ENCODE measurements around the gene CNOT1. TPM values are rescaled to one million over a fixed set of nuclear protein-coding genes. Genes with fewer than 3 reads are reported as not detected.
"Not testable (repeated sequence)": the region's sequence is repeated elsewhere in the genome, so short reads cannot be mapped to it uniquely, and the experiment has no call there.

CNOT1 gene
- polyA plus RNA-seq, 3 donors = 43.0 to 55.1 (median 43.2) TPM

DNA sequence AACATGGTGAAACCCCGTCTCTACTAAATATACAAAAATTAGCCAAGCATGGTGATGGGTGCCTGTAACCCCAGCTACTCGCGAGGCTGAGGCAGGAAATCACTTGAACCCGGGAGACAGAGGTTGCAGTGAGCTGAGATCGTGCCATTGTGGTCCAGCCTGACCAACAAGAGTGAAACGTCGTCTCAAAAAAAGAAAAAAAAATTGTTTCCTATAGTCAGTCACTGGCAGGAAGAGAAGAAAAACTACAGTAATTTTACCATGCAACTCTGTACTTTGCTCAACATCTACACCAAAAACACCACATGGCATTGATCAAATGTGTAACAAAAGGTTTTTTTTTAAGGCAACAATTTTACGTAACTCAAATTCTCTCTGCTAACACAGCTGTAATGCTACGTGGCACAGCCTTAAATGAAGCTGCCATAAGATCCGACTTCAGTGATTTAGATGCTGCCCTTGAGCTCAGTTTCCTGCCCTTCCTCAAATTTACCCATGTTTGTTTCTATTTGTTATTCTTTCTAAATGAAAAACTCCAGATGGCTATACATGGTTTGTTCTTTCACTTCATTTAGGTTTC lies 40.2 kb downstream of the CNOT1 start:
- 71 to 82% (median 77%) methylated on average over 10 of the region's 10 CpGs for WGBS, 3 donors
- no peak overlapping the region for H3K27ac ChIP-seq (ENCODE audit: low read depth, low read length)

DNA sequence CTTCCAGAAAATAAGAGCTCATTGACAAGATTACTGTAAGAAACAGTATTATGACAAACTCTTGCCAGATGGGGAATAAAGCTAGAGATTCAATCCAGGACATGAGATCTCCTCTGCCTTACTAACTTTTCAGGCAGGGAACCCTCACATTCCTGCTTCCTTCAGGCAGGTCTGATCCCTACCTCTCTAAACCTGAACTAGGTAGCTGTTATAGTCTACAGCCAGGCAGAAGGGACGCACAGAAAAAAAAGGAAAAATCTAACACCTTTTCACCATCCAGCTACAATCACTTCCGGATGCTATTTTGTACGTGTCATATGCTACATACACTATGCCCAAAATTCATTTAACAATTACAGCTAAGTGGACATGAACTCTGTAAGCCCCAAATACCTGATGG lies 41.2 kb downstream of the CNOT1 start:
- 82 to 95% (median 92%) methylated on average over 3 of the region's 3 CpGs for WGBS, 3 donors
- no peak overlapping the region for H3K27ac ChIP-seq (ENCODE audit: low read depth, low read length)

DNA sequence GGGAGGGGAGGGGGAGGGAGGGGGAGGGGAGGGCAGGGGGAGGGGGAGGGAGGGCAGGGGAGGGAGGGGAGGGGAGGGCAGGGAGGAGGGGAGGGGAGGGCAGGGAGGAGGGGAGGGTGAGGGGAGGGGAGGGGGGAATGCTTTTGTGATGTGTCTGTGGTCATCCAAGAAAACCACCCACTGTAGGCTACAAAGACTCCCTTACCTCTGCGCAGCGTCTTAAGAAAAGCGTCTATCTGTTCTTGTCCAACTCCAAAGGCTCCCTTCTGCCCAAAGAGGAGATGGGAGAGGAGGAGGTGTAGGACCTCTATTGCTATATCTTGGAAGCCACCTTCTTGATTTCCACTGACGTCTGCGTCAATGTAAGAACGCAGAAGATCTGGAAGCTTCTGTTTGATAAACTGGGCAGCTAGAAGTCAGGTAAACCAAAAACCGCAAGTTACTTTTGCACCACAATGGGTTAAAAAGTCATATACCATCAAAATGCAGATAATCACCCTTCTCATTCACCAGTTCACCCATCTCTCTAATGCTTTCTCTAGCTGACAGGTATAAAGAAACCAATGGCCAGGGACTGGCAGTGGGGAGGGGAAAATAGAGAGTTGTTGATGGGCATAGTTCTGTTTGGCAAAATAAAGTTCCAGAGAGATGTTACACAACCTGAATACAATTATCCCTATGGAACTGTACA lies 43.1 kb downstream of the CNOT1 start:
- 92 to 94% (median 94%) methylated on average over 7 of the region's 7 CpGs for WGBS, 3 donors
- H3K27ac ChIP-seq (ENCODE audit: low read depth, low read length) = no peak overlapping the region

DNA sequence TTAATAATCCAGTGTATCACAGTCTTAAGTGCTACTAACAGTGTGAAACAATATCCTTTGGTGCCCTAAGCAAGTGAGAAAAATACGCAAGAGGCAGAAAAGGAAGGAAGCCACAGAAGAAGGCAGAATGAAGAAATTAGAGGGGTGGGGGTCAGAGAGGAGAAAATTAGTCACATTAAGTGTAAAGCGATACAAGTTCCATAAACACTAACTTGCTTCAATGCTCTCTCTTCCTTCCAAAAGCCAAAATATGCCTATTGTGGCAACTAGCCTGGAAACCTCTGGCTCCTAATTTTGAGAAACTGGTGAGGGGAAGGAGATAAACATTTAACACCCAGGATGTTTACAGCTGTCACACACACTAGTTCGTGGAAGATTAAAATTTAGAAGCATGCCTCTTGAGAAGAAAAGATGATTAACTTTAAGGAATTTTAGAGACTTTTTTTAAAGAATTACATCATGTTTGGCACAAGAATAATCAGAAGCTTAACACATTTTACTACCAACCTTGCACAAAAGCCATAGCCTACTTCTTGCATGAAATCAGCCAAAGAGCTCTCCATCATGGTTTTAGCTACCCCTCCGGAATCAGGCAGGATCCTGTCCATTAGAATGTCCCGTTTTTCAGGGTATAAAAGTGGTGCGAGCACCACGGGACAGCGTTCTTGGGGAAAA lies 44.7 kb downstream of the CNOT1 start:
- WGBS, 3 donors = 77 to 89% (median 78%) methylated on average over 8 of the region's 8 CpGs
- H3K27ac ChIP-seq (ENCODE audit: low read depth, low read length) = no peak overlapping the region

GRCh38 chr16:58582971-58583765 lies 46.5 kb downstream of the CNOT1 start:
- no peak overlapping the region for H3K27ac ChIP-seq (ENCODE audit: low read depth, low read length)
- 73 to 82% (median 79%) methylated on average over 8 of the region's 8 CpGs for WGBS, 3 donors

DNA sequence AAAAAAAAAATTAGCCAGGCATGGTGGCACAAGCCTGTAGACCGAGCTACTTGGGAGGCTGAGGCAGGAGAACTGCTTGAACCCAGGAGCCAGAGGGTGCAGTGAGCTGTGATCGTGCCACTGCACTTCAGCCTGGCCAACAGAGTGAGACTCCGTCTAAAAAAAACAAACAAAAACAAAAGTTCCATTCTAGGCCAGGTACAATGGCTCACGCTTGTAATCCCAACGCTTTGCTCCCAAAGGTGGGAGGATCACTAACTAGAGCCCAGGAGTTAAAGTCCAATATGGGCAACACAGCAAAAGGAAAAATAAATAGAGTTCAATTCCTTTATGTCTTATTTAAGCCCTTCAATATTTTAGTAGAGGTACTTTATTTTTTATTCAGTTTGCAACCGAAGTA lies 47.5 kb downstream of the CNOT1 start:
- 94 to 95% (median 95%) methylated on average over 6 of the region's 6 CpGs for WGBS, 3 donors
- no peak overlapping the region for H3K27ac ChIP-seq (ENCODE audit: low read depth, low read length)

- WGBS, 3 donors = 91 to 95% (median 94%) methylated on average over 8 of the region's 8 CpGs
- no peak overlapping the region for H3K27ac ChIP-seq (ENCODE audit: low read depth, low read length)
Measured at GRCh38 chr16:58579587-58579986, 50.0 kb downstream of the CNOT1 start.

GRCh38 chr16:58578642-58579041 lies 51.0 kb downstream of the CNOT1 start:
- 84 to 93% (median 86%) methylated on average over 3 of the region's 3 CpGs for WGBS, 3 donors
- no peak overlapping the region for H3K27ac ChIP-seq (ENCODE audit: low read depth, low read length)

DNA sequence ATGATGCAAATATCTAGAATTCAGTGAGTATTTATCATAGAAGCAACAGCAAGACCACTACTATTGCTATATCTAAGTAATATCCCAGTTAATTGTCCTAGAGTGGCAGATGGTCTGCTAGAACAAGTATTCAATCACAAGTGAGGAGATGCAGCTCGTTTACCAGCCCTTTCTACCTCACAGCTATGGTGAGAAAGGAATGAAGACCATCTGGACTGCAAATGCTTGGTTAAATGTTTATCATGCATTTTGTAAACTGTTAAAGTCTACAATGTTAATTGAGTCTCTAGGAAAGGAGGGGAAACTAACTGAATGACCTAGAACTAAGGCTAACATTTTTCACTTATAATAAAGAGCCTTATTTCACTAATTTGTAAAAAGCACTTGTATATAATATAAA lies 52.5 kb downstream of the CNOT1 start:
- WGBS, 3 donors = 39 to 76% (median 75%) methylated on average over 1 of the region's 1 CpG
- H3K27ac ChIP-seq (ENCODE audit: low read depth, low read length) = no peak overlapping the region

DNA sequence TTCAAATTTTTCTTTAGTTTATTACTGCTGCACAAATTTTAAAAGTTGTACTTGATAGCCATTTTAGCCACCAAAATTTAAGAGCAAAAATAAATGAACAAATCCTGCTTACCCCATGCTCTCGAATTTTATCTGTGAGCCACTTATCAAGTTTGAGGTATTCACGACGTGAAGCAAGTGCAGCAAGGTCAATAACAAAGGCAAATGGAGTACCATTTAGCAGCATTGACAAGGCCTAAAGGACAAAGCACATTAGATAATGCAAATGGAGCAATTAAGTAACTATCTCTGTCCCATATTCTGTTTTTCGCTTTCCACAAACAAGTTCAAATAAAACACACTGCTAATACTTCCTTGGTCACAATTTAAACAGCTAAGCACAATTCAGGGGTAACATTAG lies 54.7 kb downstream of the CNOT1 start:
- no peak overlapping the region for H3K27ac ChIP-seq (ENCODE audit: low read depth, low read length)
- WGBS, 3 donors = 62 to 90% (median 88%) methylated on average over 4 of the region's 4 CpGs

GRCh38 chr16:58565697-58566096 lies 63.9 kb downstream of the CNOT1 start:
- not testable (repeated sequence) for H3K27ac ChIP-seq (ENCODE audit: low read depth, low read length)
- 95 to 99% (median 97%) methylated on average over 4 of the region's 4 CpGs for WGBS, 3 donors

DNA sequence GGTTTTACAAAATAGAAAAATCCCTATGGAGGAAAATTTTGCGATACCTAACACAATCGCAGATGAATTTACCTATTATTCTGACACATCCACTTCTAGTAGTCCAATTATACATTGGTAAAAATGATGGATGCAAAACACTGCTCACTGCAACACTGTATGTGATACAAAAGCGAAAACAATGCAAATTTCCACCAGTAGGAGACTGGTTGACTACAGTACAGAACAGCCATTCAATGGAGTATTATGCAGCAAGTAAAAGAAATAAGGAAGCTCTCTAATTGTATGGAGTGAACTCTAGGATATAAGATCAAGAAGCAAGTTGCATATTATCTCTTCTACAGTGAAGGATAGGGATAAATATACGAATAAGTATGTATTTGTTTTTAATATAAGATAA lies 65.9 kb downstream of the CNOT1 start:
- no peak overlapping the region for H3K27ac ChIP-seq (ENCODE audit: low read depth, low read length)
- 96 to 98% (median 96%) methylated on average over 4 of the region's 4 CpGs for WGBS, 3 donors

DNA sequence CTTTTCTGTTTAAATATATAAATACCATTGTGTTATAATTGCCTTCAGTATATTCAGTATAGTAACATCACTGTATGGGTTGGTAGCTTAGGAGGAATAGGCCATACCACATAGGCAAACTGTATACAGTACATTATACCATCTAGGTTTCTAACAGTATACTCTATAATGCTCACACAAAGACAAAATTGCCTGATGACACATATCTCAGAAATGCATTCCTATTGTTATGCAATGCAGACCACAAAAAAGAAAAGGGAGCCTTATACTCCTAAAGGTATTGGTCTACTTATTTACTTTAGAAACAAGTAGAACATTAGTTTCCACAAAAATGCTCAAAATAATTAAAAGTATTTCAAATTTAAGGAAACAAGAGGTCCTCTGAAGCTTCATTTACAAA lies 66.4 kb downstream of the CNOT1 start:
- no peak overlapping the region for H3K27ac ChIP-seq (ENCODE audit: low read depth, low read length)

DNA sequence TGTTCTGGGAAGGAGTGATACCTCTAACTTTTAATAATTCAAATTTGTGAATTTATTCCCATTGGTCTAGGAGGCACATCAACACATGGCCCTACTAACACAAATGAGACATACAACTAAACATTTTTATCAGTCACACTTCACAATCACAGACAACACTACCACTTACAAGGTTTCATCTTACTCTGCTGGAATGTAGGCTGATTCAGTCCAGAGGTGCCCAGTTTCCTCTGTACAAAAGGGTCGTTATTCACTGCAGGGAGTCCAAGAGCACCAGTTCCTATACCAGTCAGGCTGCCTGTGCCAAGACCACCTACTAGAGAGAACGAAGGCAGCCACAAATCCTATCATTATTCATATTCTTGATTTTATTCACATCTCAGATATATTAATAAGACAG lies 72.9 kb downstream of the CNOT1 start:
- no peak overlapping the region for H3K27ac ChIP-seq (ENCODE audit: low read depth, low read length)
- 76 to 87% (median 81%) methylated on average over 2 of the region's 2 CpGs for WGBS, 3 donors

GRCh38 chr16:58551496-58551895 lies 78.1 kb downstream of the CNOT1 start:
- H3K27ac ChIP-seq (ENCODE audit: low read depth, low read length) = no peak overlapping the region

GRCh38 chr16:58548378-58548777 lies 81.2 kb downstream of the CNOT1 start:
- WGBS, 3 donors = 65 to 84% (median 81%) methylated on average over 2 of the region's 2 CpGs
- H3K27ac ChIP-seq (ENCODE audit: low read depth, low read length) = no peak overlapping the region

More at GRCh38 chr16:58551496-58551895, 78.1 kb downstream of the CNOT1 start:
- 73 to 78% (median 77%) methylated on average over 3 of the region's 3 CpGs for whole genome bisulfite sequencing, 3 donors

DNA sequence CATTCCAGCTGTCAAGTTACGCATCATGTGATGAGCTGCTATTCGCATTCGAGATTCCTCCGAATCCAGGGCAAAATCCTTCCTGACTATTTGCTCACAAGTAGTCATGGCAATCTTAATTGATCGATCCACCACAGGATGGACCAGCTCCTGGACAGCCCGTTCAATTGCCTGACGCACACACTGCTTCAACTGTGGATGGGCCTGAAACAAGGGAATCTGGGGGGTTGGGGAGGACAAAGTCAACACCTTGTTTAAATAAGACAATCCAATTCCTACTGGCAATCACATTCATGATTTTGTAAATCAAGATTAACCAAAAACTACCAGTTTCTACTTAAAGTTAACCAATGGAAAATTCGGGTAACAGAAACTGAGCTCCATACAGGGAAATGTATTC lies 85.9 kb downstream of the CNOT1 start:
- 79 to 95% (median 95%) methylated on average over 8 of the region's 8 CpGs for WGBS, 3 donors
- no peak overlapping the region for H3K27ac ChIP-seq (ENCODE audit: low read depth, low read length)

DNA sequence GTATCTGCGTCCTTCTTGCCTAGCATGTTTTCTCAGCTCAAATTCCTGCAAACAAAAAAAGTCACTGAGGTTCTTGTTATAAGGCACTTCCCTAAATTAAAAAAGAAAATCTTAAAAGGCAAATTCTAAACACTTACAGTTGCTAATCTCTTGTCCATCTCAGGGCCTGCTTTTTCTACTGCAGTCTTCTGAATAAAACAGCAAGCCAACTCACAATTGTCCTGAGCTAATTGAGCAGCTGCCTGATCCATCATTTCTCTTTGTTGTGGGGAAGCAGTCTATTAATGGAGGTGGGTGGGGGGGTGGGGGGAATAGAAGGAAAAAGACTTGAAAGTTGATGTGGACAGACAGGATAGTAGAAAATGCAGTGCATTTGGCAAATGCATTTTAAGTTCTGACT lies 87.3 kb downstream of the CNOT1 start:
- WGBS, 3 donors = 58 to 95% (median 94%) methylated on average over 1 of the region's 1 CpG
- H3K27ac ChIP-seq (ENCODE audit: low read depth, low read length) = no peak overlapping the region

- H3K27ac ChIP-seq (ENCODE audit: low read depth, low read length) = no peak overlapping the region
- 85 to 86% (median 85%) methylated on average over 2 of the region's 2 CpGs for WGBS, 3 donors
Measured at GRCh38 chr16:58541711-58542110, 87.9 kb downstream of the CNOT1 start.
